OCI-LY1 (cell line): Measurements from ENCODE around the gene CBX7.

Experiments used
- H2AFZ ChIP-seq: fragments of 200-600 bp; sonication (generic), shearing (Covaris generic); 2 replicates; pipeline ENCODE4 v1.6.0; 2014; ENCODE audit warnings: antibody characterized with exemption, mild to moderate bottlenecking, low read length
- H3F3A ChIP-seq: fragments of 200-600 bp; sonication (generic), shearing (Covaris generic); 2 replicates; pipeline ENCODE4 v1.6.0; 2014; ENCODE audit warnings: mild to moderate bottlenecking, antibody characterized with exemption, low read length, moderate library complexity; ENCODE audit not compliant: insufficient read depth
- H3K27ac ChIP-seq: fragments of 200-600 bp; sonication (generic); 2 replicates; pipeline ENCODE4 v1.5.1; 2014; ENCODE audit warnings: low read length, mixed run types, mild to moderate bottlenecking, low read depth; ENCODE audit not compliant: poor library complexity, severe bottlenecking
- H3K27me3 ChIP-seq: fragments of 200-600 bp; sonication (generic); 2 replicates; pipeline ENCODE4 v1.6.0; 2014; ENCODE audit warnings: antibody characterized with exemption, mild to moderate bottlenecking, low read length, moderate library complexity; ENCODE audit not compliant: insufficient read depth
- H3K36me3 ChIP-seq: fragments of 200-600 bp; sonication (generic); 2 replicates; pipeline ENCODE4 v1.6.1; 2014; ENCODE audit warnings: mild to moderate bottlenecking, antibody characterized with exemption, low read length, moderate library complexity, mixed read lengths; ENCODE audit not compliant: insufficient read depth
- H3K4me1 ChIP-seq: fragments of 200-600 bp; sonication (generic); 2 replicates; pipeline ENCODE4 v1.5.1; 2014; ENCODE audit warnings: mild to moderate bottlenecking, low read length, moderate library complexity; ENCODE audit not compliant: insufficient read depth, severe bottlenecking
- H3K4me2 ChIP-seq: fragments of 200-600 bp; sonication (generic), shearing (Covaris generic); 2 replicates; pipeline ENCODE4 v1.6.1; 2014; ENCODE audit warnings: low read length
- H3K4me3 ChIP-seq: fragments of 200-600 bp; sonication (generic); 2 replicates; pipeline ENCODE4 v1.5.1; 2014; ENCODE audit warnings: low read length, low read depth, mild to moderate bottlenecking, mixed read lengths; ENCODE audit not compliant: poor library complexity, severe bottlenecking
- H3K79me2 ChIP-seq: fragments of 200-600 bp; shearing (Covaris generic); 2 replicates; pipeline ENCODE4 v1.6.1; 2016; ENCODE audit warnings: mixed run types, low read length, mixed read lengths; ENCODE audit not compliant: insufficient read depth
- H3K9ac ChIP-seq: fragments of 200-600 bp; sonication (generic), shearing (Covaris generic); 2 replicates; pipeline ENCODE4 v1.6.1; 2014; ENCODE audit warnings: mild to moderate bottlenecking, low read length, mixed read lengths
- H3K9me2 ChIP-seq: fragments of 200-600 bp; sonication (generic), shearing (Covaris generic); 2 replicates; pipeline ENCODE4 v1.6.1; 2014; ENCODE audit warnings: low read depth, mild to moderate bottlenecking, low read length, mixed read lengths
- H3K9me3 ChIP-seq: fragments of 200-600 bp; shearing (Covaris generic); 2 replicates; pipeline ENCODE4 v1.6.1; 2014; ENCODE audit warnings: low read length, mixed read lengths
- H4K20me1 ChIP-seq: fragments of 200-600 bp; sonication (generic), shearing (Covaris generic); 2 replicates; pipeline ENCODE4 v1.6.0; 2016; ENCODE audit warnings: mild to moderate bottlenecking, low read length; ENCODE audit not compliant: insufficient read depth
- CTCF ChIP-seq: fragments of 200-600 bp; sonication (generic), shearing (Covaris generic); IDR thresholded peaks from 2 replicates; pipeline ENCODE4 v1.5.1; 2017; ENCODE audit warnings: mild to moderate bottlenecking, antibody characterized with exemption, low read length, moderate library complexity, mixed read lengths
- EZH2 ChIP-seq: fragments of 200-600 bp; sonication (generic), shearing (Covaris generic); IDR thresholded peaks from 2 replicates; pipeline ENCODE4 v1.8.0; 2017; ENCODE audit warnings: borderline replicate concordance, mixed run types, mild to moderate bottlenecking, antibody characterized with exemption, low read length, moderate library complexity, mixed read lengths

Gene CBX7

DNA sequence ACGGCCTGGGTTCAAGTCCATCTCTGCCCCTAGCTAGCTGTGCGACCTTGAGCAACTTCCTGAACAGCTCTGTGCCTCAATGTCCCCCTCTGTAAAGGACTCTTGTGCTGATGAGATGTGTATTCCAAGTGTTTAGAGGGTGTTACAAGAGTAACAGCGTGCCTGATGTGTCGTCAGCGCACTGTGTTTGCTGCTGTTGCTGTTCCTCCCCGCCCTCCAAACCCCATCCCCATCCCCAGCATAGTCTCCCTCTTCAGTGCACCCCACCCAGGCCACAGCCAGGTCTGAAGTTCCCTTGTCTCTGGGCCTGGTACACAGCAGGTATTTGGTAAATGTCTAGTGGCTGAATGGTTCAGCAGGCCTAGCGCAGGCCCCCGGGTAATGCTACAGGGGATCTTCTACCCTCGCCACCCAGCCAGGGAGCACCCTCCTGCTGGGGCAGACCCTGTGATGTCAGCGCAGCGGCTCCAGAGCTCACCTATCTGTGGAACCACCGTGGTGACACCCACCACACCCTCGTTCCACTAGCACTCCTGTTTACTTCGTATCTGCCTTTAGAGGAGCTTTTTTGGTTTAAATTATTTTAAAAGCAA is 10.3 kb downstream of the CBX7 start:
- Histone ChIP-seq H3K79me2 (no peaks in the 10 kb centered on the region), H2AFZ (no peak overlapping the region), H3K27me3 (no peaks in the 10 kb centered on the region), H3K4me1 (peaks cover 23% of the 10 kb centered on the region), H3K4me2 (no peak overlapping the region), H3K27ac (no peak overlapping the region), H3K36me3 (peaks cover 8% of the 10 kb centered on the region; the same call in 1 of the 2 replicates), H3K9ac (no peak overlapping the region), H3K4me3 (no peak overlapping the region), H3F3A (0 out of 2 replicates have a peak, but pooled peaks cover 5% of the 10 kb centered on the region), H3K9me2 (no peaks in the 10 kb centered on the region), H4K20me1 (no peaks in the 10 kb centered on the region), H3K9me3 (no peaks in the 10 kb centered on the region)
- TF ChIP-seq CTCF, result no peak
- no peak for TF ChIP-seq EZH2

GRCh38 chr22:39139933-39140332 is 12.5 kb downstream of the CBX7 start:
- Histone ChIP-seq H3K79me2 (no peaks in the 10 kb centered on the region), H3K27ac (no peak overlapping the region), H3K27me3 (no peaks in the 10 kb centered on the region), H3F3A (no peaks in the 10 kb centered on the region), H3K9me3 (no peaks in the 10 kb centered on the region), H2AFZ (no peak overlapping the region), H3K4me2 (no peak overlapping the region), H3K4me1 (peaks cover 10% of the 10 kb centered on the region), H4K20me1 (no peaks in the 10 kb centered on the region), H3K9ac (no peak overlapping the region), H3K36me3 (peaks cover 8% of the 10 kb centered on the region; the same call in 1 of the 2 replicates), H3K9me2 (no peaks in the 10 kb centered on the region), H3K4me3 (no peak overlapping the region)
- TF ChIP-seq EZH2, result no peak
- no peak for TF ChIP-seq CTCF

- peaks cover 11% of the 10 kb centered on the region; the same call in 1 of the 2 replicates for H3K36me3 ChIP-seq
- no peak overlapping the region for H3K4me2 ChIP-seq
- no peaks in the 10 kb centered on the region for H3K4me1 ChIP-seq
- H3K79me2 ChIP-seq, result no peaks in the 10 kb centered on the region
- no peak overlapping the region for H3K4me3 ChIP-seq
- no peaks in the 10 kb centered on the region for H3F3A ChIP-seq
- no peak overlapping the region for H3K27ac ChIP-seq
- no peaks in the 10 kb centered on the region for H3K27me3 ChIP-seq
- H3K9me3 ChIP-seq, result no peaks in the 10 kb centered on the region
- no peak overlapping the region for H3K9ac ChIP-seq
- TF ChIP-seq EZH2 (no peak), CTCF (no peak)
- no peaks in the 10 kb centered on the region for H3K9me2 ChIP-seq
- no peaks in the 10 kb centered on the region for H4K20me1 ChIP-seq
- no peak overlapping the region for H2AFZ ChIP-seq
Measured at GRCh38 chr22:39138357-39138997, 14.0 kb downstream of the CBX7 start.
